SK-N-SH treated with all-trans-retinoic acid at 6 μM for 48 hours (cell line): ENCODE data around the gene TMEM182.

Experiments
- ATAC-seq: fragments of 200-7000 bp; cut with Tn5 transposase; 3 replicates; pipeline ENCODE4 v1.9.1; 2020; ENCODE audit warnings: mild to moderate bottlenecking, moderate library complexity
- ARNTL ChIP-seq: fragments of 450-650 bp; formaldehyde crosslinking; IDR thresholded peaks from 2 replicates; pipeline ENCODE4 v1.5.0; 2020; ENCODE audit warnings: low read depth, mild to moderate bottlenecking, moderate library complexity, borderline replicate concordance
- BACH2 ChIP-seq: fragments of 250-450 bp; sonication (Bioruptor Pico); IDR thresholded peaks from 2 replicates; pipeline ENCODE4 v1.9.0; 2021; ENCODE audit warnings: mild to moderate bottlenecking, borderline replicate concordance
- CREB5 ChIP-seq: fragments of 250-450 bp; sonication (Bioruptor Pico); IDR thresholded peaks from 2 replicates; pipeline ENCODE4 v1.5.1; 2020; ENCODE audit warnings: low read depth, mild to moderate bottlenecking, moderate library complexity
- CSDC2 ChIP-seq: fragments of 250-450 bp; sonication (Bioruptor Pico); IDR thresholded peaks from 2 replicates; pipeline ENCODE4 v1.5.0; 2020; ENCODE audit warnings: mild to moderate bottlenecking, moderate library complexity
- GLIS3 ChIP-seq: fragments of 250-450 bp; sonication (Bioruptor Pico); IDR thresholded peaks from 2 replicates; pipeline ENCODE4 v1.5.0; 2020; ENCODE audit warnings: mild to moderate bottlenecking, moderate library complexity
- ISL1 ChIP-seq: fragments of 250-450 bp; sonication (Bioruptor Pico); IDR thresholded peaks from 2 replicates; pipeline ENCODE4 v2.1.2; 2022; ENCODE audit warnings: mild to moderate bottlenecking, moderate library complexity
- OSR1 ChIP-seq: fragments of 250-450 bp; sonication (Bioruptor Pico); IDR thresholded peaks from 2 replicates; pipeline ENCODE4 v1.8.0; 2022; ENCODE audit warnings: moderate library complexity, mild to moderate bottlenecking, inconsistent platforms
- PATZ1 ChIP-seq: fragments of 250-450 bp; sonication (Bioruptor Pico); IDR thresholded peaks from 2 replicates; pipeline ENCODE4 v1.8.0; 2020; ENCODE audit warnings: mild to moderate bottlenecking, moderate library complexity, borderline replicate concordance
- POU6F1 ChIP-seq: fragments of 250-450 bp; sonication (Bioruptor Pico); IDR thresholded peaks from 2 replicates; pipeline ENCODE4 v1.8.0; 2021; ENCODE audit warnings: low read depth, mild to moderate bottlenecking, moderate library complexity, borderline replicate concordance
- RARB ChIP-seq: fragments of 250-450 bp; sonication (Bioruptor Pico); IDR thresholded peaks from 2 replicates; pipeline ENCODE4 v1.8.0; 2021; ENCODE audit warnings: mild to moderate bottlenecking, moderate library complexity
- SNAI2 ChIP-seq: fragments of 250-450 bp; sonication (Bioruptor Pico); IDR thresholded peaks from 2 replicates; pipeline ENCODE4 v1.5.0; 2020; ENCODE audit warnings: mild to moderate bottlenecking, moderate library complexity
- TCF4 ChIP-seq: fragments of 250-450 bp; sonication (Bioruptor Pico); IDR thresholded peaks from 2 replicates; pipeline ENCODE4 v1.8.0; 2021; ENCODE audit warnings: mild to moderate bottlenecking, moderate library complexity, borderline replicate concordance
- TOX ChIP-seq: fragments of 250-450 bp; sonication (Bioruptor Pico); IDR thresholded peaks from 2 replicates; pipeline ENCODE4 v1.8.0; 2021; ENCODE audit warnings: mild to moderate bottlenecking, moderate library complexity, borderline replicate concordance
- TSHZ2 ChIP-seq: fragments of 250-450 bp; sonication (Bioruptor Pico); IDR thresholded peaks from 2 replicates; pipeline ENCODE4 v1.5.0; 2020; ENCODE audit warnings: mild to moderate bottlenecking, moderate library complexity
- ZC3H10 ChIP-seq: fragments of 250-450 bp; sonication (Bioruptor Pico); IDR thresholded peaks from 2 replicates; pipeline ENCODE4 v1.5.1; 2021; ENCODE audit warnings: mild to moderate bottlenecking, moderate library complexity
- ZFP3 ChIP-seq: fragments of 250-450 bp; sonication (Bioruptor Pico); IDR thresholded peaks from 2 replicates; pipeline ENCODE4 v1.5.0; 2020; ENCODE audit warnings: mild to moderate bottlenecking, moderate library complexity
- ZFP30 ChIP-seq: fragments of 450-650 bp; formaldehyde crosslinking; IDR thresholded peaks from 2 replicates; pipeline ENCODE4 v1.5.0; 2022; ENCODE audit warnings: mild to moderate bottlenecking, moderate library complexity
- ZNF565 ChIP-seq: fragments of 450-650 bp; formaldehyde crosslinking; conservative IDR thresholded peaks from 2 replicates; pipeline ENCODE4 v1.5.0; 2020; ENCODE audit warnings: low read depth, mild to moderate bottlenecking, moderate library complexity
- ZNF70 ChIP-seq: fragments of 450-650 bp; formaldehyde crosslinking; IDR thresholded peaks from 2 replicates; pipeline ENCODE4 v1.5.0; 2020; ENCODE audit warnings: mild to moderate bottlenecking, moderate library complexity

The TMEM182 gene

GRCh38 chr2:102726128-102727087 lies 35.4 kb upstream of the TMEM182 start:
- no peak for TF ChIP-seq ZNF565
- TF ChIP-seq ZFP3 (CRISPR knock-in tag), result no peak
- TF ChIP-seq TOX (CRISPR knock-in tag), result no peak
- TF ChIP-seq SNAI2, result no peak
- TF ChIP-seq CREB5 (CRISPR knock-in tag), result no peak
- no peak for TF ChIP-seq ARNTL (CRISPR knock-in tag)
- TF ChIP-seq CSDC2 (CRISPR knock-in tag), result no peak
- no peak for TF ChIP-seq RARB (CRISPR knock-in tag)
- no peak for TF ChIP-seq PATZ1 (CRISPR knock-in tag)
- no peak for TF ChIP-seq OSR1
- TF ChIP-seq GLIS3, result no peak
- no peak for TF ChIP-seq ZC3H10 (CRISPR knock-in tag)
- TF ChIP-seq BACH2 (CRISPR knock-in tag), result no peak
- no peak for TF ChIP-seq ZFP30 (CRISPR knock-in tag)
- TF ChIP-seq TCF4 (CRISPR knock-in tag), result no peak
- TF ChIP-seq TSHZ2 (CRISPR knock-in tag), result no peak
- no peak for TF ChIP-seq ZNF70 (CRISPR knock-in tag)
- no peak for ATAC-seq

GRCh38 chr2:102735416-102736109 lies 26.3 kb upstream of the TMEM182 start:
- TF ChIP-seq TSHZ2 (CRISPR knock-in tag) (no peak), ARNTL (CRISPR knock-in tag) (no peak), CREB5 (CRISPR knock-in tag) (no peak), RARB (CRISPR knock-in tag) (no peak), ISL1 (CRISPR knock-in tag) (no peak), BACH2 (CRISPR knock-in tag) (no peak), SNAI2 (no peak), POU6F1 (CRISPR knock-in tag) (no peak), ZC3H10 (CRISPR knock-in tag) (no peak), PATZ1 (CRISPR knock-in tag) (no peak), TCF4 (CRISPR knock-in tag) (no peak), ZNF70 (CRISPR knock-in tag) (no peak), OSR1 (no peak), TOX (CRISPR knock-in tag) (no peak)
- peak; percentile 7; the same call in 2 of the 3 replicates for ATAC-seq
